ENCODE measurements around the gene LRRFIP1. TPM values are rescaled to one million over a fixed set of nuclear protein-coding genes. Genes with fewer than 3 reads are reported as not detected.

LRRFIP1 gene
- total RNA-seq, 4 donors from 2014 or later: 98.5 to 147 (median 122) TPM

DNA sequence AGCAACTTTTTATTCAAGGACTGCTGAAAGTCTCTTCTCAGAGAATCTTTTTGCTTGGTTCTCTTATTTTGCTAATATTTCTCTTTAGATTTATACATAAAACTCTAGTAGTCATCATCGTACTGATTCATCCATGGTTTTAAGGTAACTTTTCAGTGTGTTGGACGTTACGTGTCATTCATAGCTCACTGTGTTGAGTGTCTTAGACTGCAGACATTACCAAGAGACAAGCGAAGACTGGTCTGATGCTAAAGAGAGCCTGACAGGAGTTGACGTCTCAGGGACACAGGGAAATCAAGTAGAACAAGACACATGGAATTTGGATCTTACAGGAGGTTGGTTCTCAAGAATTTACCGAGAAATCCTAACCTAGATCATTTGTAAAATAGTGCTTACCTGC lies 196.7 kb downstream of the LRRFIP1 start:
- TF ChIP-seq EP300 (IDR thresholded peaks at IDR 0.05; ENCODE audit: low read depth): no peak
- no peak for TF ChIP-seq POLR2A (IDR thresholded peaks at IDR 0.05)
- TF ChIP-seq, protein P1, sequence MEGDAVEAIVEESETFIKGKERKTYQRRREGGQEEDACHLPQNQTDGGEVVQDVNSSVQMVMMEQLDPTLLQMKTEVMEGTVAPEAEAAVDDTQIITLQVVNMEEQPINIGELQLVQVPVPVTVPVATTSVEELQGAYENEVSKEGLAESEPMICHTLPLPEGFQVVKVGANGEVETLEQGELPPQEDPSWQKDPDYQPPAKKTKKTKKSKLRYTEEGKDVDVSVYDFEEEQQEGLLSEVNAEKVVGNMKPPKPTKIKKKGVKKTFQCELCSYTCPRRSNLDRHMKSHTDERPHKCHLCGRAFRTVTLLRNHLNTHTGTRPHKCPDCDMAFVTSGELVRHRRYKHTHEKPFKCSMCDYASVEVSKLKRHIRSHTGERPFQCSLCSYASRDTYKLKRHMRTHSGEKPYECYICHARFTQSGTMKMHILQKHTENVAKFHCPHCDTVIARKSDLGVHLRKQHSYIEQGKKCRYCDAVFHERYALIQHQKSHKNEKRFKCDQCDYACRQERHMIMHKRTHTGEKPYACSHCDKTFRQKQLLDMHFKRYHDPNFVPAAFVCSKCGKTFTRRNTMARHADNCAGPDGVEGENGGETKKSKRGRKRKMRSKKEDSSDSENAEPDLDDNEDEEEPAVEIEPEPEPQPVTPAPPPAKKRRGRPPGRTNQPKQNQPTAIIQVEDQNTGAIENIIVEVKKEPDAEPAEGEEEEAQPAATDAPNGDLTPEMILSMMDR (IDR thresholded peaks at IDR 0.05): no peak
- no peak for TF ChIP-seq POLR2AphosphoS5 (IDR thresholded peaks at IDR 0.05)
- Histone ChIP-seq H3K27me3 (no peaks in the 10 kb centered on the region), H3K36me3 (no peaks in the 10 kb centered on the region), H3K4me1 (no peaks in the 10 kb centered on the region), H3K27ac (no peak overlapping the region), H3K9me3 (no peaks in the 10 kb centered on the region), H3K4me3 (no peak overlapping the region)
- intact Hi-C loops (cut with DNase I; ENCODE audit: low total_unique reads) (no loop called here), in situ Hi-C loops (cut with MboI; ENCODE audit: low pct_ligation_motif_present in 1 of 4, low pct_unique_long_range_greater_than_20kb in 1 of 4, low sequenced_read_pairs in 3 of 4) (no loop called here)
- WGBS, 2 donors (ENCODE audit: low coverage in 1 of 2): 77 to 89% methylated on average over 3 to 6 of the region's 6 CpGs
- no peak for DNase-seq

DNA sequence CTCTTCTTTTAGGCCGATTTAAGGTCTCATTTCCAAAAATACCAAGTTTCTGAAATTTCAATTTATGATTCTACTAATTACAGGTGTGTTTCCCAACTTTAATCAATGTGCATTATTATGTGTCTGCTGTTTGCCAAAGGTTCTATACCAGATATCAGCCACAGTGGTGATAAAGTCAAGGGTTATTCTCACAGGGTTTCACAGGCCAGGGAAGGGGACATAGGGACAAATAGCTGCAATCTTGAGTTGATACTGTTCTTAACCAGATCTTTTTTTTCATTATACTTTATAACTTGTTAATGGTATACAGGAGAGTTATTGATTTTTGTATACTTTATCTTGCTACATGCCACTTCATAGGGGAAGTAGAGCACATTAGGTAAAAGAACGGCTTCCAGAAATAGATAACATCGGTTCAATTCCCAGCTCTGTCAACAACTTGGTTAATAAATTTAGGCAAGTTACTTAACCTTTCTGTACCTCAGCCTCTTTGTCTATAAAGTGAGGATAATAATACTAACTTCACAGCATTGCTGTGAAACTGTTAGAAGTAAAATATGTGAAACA lies 200.1 kb downstream of the LRRFIP1 start:
- intact Hi-C loops (cut with DNase I; ENCODE audit: low total_unique reads) (no loop called here), in situ Hi-C loops (cut with MboI; ENCODE audit: low pct_ligation_motif_present in 1 of 4, low pct_unique_long_range_greater_than_20kb in 1 of 4, low sequenced_read_pairs in 3 of 4) (no loop called here)
- whole genome bisulfite sequencing, 2 donors (ENCODE audit: low coverage in 1 of 2): 78 to 85% methylated on average over 3 of the region's 3 CpGs
- no peaks in the 10 kb centered on the region for H3K9me3 ChIP-seq
- no peak for TF ChIP-seq POLR2A (IDR thresholded peaks at IDR 0.05)
- TF ChIP-seq, protein P1 (IDR thresholded peaks at IDR 0.05): no peak
- no peak for TF ChIP-seq POLR2AphosphoS5 (IDR thresholded peaks at IDR 0.05)
- no peak for TF ChIP-seq EP300 (IDR thresholded peaks at IDR 0.05; ENCODE audit: low read depth)
- H3K4me1 ChIP-seq: no peaks in the 10 kb centered on the region
- no peaks in the 10 kb centered on the region for H3K36me3 ChIP-seq
- no peaks in the 10 kb centered on the region for H3K27me3 ChIP-seq
- H3K27ac ChIP-seq: no peak overlapping the region
- DNase-seq: no peak
- no peak overlapping the region for H3K4me3 ChIP-seq

Other genes with a start within 250 kb of the LRRFIP1 start
- 100 to 1,000 TPM in 1 of 4 donors, 10 to 100 TPM in 3; 68.1 to 261 (median 75.6) TPM for gene COL6A3, start 213.4 kb upstream of the LRRFIP1 start, total RNA-seq
- gene MLPH, start 140.3 kb upstream of the LRRFIP1 start, total RNA-seq: 100 to 1,000 TPM in 2 of 4 donors, 10 to 100 TPM in 2; 59.7 to 889 (median 182) TPM
- gene PRLH, start 61.0 kb upstream of the LRRFIP1 start, total RNA-seq: not detected
- 100 to 1,000 TPM in 1 of 4 donors, 10 to 100 TPM in 3; 25.1 to 104 (median 65.6) TPM for gene RAB17, start 36.9 kb upstream of the LRRFIP1 start, total RNA-seq
- 1 to 10 TPM in 1 of 4 donors, under 1 TPM in 2, not detected in 1; 0.27 to 1.2 (median 0.95) TPM for gene RBM44, start 171.2 kb downstream of the LRRFIP1 start, total RNA-seq
- gene RAMP1, start 232.0 kb downstream of the LRRFIP1 start, total RNA-seq: 100 to 1,000 TPM in 2 of 4 donors, 10 to 100 TPM in 2; 47.5 to 158 (median 95.7) TPM